Smooth muscle cell (in vitro differentiated cells): ENCODE results near the gene MED12L. TPM values are rescaled to one million over a fixed set of nuclear protein-coding genes. Genes with fewer than 3 reads are reported as not detected.
"Not testable (repeated sequence)": the region's sequence is repeated elsewhere in the genome, so short reads cannot be mapped to it uniquely, and the experiment has no call there.

Experiments
- DNase-seq: peaks from one replicate; lab custom pipeline; 2025; ENCODE audit not compliant: unreplicated experiment; lab: John Stamatoyannopoulos, UW
- H2AFZ ChIP-seq: fragments of 200-600 bp; sonication (generic); 2 replicates; pipeline ENCODE4 v1.6.0; 2016; ENCODE audit warnings: antibody characterized with exemption, low read depth, mild to moderate bottlenecking
- H3F3A ChIP-seq: fragments of 200-600 bp; sonication (generic); 2 replicates; pipeline ENCODE4 v1.6.0; 2017; ENCODE audit warnings: antibody characterized with exemption, low read depth
- H3K27ac ChIP-seq: fragments of 200-600 bp; sonication (generic); 2 replicates; pipeline ENCODE4 v1.5.1; 2016; ENCODE audit warnings: low read depth, mild to moderate bottlenecking
- H3K27me3 ChIP-seq: fragments of 200-600 bp; sonication (generic); 2 replicates; pipeline ENCODE4 v1.6.1; 2016; ENCODE audit warnings: low read depth, mild to moderate bottlenecking
- H3K36me3 ChIP-seq: fragments of 200-600 bp; sonication (generic); 2 replicates; pipeline ENCODE4 v1.5.1; 2016; ENCODE audit warnings: low read depth
- H3K4me1 ChIP-seq: fragments of 200-600 bp; sonication (generic); 2 replicates; pipeline ENCODE4 v1.5.1; 2016; ENCODE audit warnings: low read depth
- H3K4me2 ChIP-seq: fragments of 200-600 bp; sonication (generic); 2 replicates; pipeline ENCODE4 v1.6.0; 2016; ENCODE audit warnings: mild to moderate bottlenecking
- H3K4me3 ChIP-seq: fragments of 200-600 bp; sonication (generic); 2 replicates; pipeline ENCODE4 v1.5.1; 2016; ENCODE audit warnings: mild to moderate bottlenecking
- H3K79me2 ChIP-seq: fragments of 200-600 bp; sonication (generic); 2 replicates; pipeline ENCODE4 v1.6.0; 2016; ENCODE audit warnings: low read depth, mild to moderate bottlenecking
- H3K9ac ChIP-seq: fragments of 200-600 bp; sonication (generic); 2 replicates; pipeline ENCODE4 v1.6.0; 2016; ENCODE audit warnings: low read depth
- H3K9me3 ChIP-seq: fragments of 200-600 bp; sonication (generic); replicated peaks from 2 replicates; pipeline ENCODE4 v1.5.1; 2016; ENCODE audit warnings: low read depth
- H4K20me1 ChIP-seq: fragments of 200-600 bp; sonication (generic); 2 replicates; pipeline ENCODE4 v1.6.0; 2016; ENCODE audit warnings: low read depth
- CTCF ChIP-seq: fragments of 200-600 bp; sonication (generic); IDR thresholded peaks from 2 replicates; pipeline ENCODE4 v1.5.1; 2017; ENCODE audit warnings: borderline replicate concordance, mild to moderate bottlenecking, antibody characterized with exemption; ENCODE audit not compliant: insufficient read depth, poor library complexity, severe bottlenecking
- WGBS: methylation state at CpG from one replicate; pipeline ENCODE4 v1.1.7; 2016; ENCODE audit warnings: low lambda C conversion rate; 5-methylcytosine and 5-hydroxymethylcytosine counted together
- polyA plus RNA-seq: library from polyadenylated mRNA; unstranded; fragments of >200 nt; fragmentation: Nextera tagmentation; extraction: Ambion mirVana; gene quantifications from 2 replicates; pipeline ENCODE4 v1.2.1, GENCODE V29; 2016
- total RNA-seq: library from RNA; depleted of rRNA; stranded (reverse); fragments of >200 nt; gene quantifications from 2 replicates; pipeline ENCODE4 v1.2.3, GENCODE V29; 2014

MED12L gene
- total and polyA plus RNA-seq, 2 experiments from 2014 or later = 0.26 to 1.5 TPM

GRCh38 chr3:151074256-151074655, 11.2 kb upstream of the MED12L start:
- Histone ChIP-seq H4K20me1 (no peaks in the 10 kb centered on the region), H3K9ac (no peak overlapping the region), H3K36me3 (no peaks in the 10 kb centered on the region), H3K4me1 (no peaks in the 10 kb centered on the region), H3K4me3 (no peak overlapping the region), H3K9me3 (no peaks in the 10 kb centered on the region), H3F3A (no peaks in the 10 kb centered on the region), H3K27ac (no peak overlapping the region), H2AFZ (no peak overlapping the region), H3K27me3 (no peaks in the 10 kb centered on the region), H3K4me2 (no peak overlapping the region), H3K79me2 (no peaks in the 10 kb centered on the region)
- DNase-seq = no peak
- no peak for TF ChIP-seq CTCF
- WGBS = 67% methylated on average over 1 of the region's 1 CpG

- DNase-seq = no peak
- Histone ChIP-seq H3K27me3 (peaks cover 8% of the 10 kb centered on the region), H4K20me1 (no peaks in the 10 kb centered on the region), H3K9ac (no peak overlapping the region), H3K4me2 (no peak overlapping the region), H3K9me3 (no peaks in the 10 kb centered on the region), H3K79me2 (no peaks in the 10 kb centered on the region), H3K27ac (no peak overlapping the region), H3K4me1 (no peaks in the 10 kb centered on the region), H3F3A (no peaks in the 10 kb centered on the region), H2AFZ (no peak overlapping the region), H3K36me3 (no peaks in the 10 kb centered on the region), H3K4me3 (no peak overlapping the region)
- WGBS = 83% methylated on average over 3 of the region's 3 CpGs
- TF ChIP-seq CTCF = no peak
Observed at GRCh38 chr3:151075869-151076562, 9.4 kb upstream of the MED12L start.

- Histone ChIP-seq H3K27ac (no peak overlapping the region), H3K4me1 (no peaks in the 10 kb centered on the region), H4K20me1 (no peaks in the 10 kb centered on the region), H3K9ac (no peak overlapping the region), H3K36me3 (no peaks in the 10 kb centered on the region), H3K4me2 (no peak overlapping the region), H3K27me3 (peaks cover 9% of the 10 kb centered on the region), H3K9me3 (no peaks in the 10 kb centered on the region), H3K79me2 (no peaks in the 10 kb centered on the region), H3K4me3 (no peak overlapping the region), H3F3A (no peaks in the 10 kb centered on the region), H2AFZ (no peak overlapping the region)
- DNase-seq = no peak
- 89% methylated on average over 4 of the region's 4 CpGs for WGBS
- TF ChIP-seq CTCF = no peak
Observed at GRCh38 chr3:151076626-151077025, 8.8 kb upstream of the MED12L start.

- H3K27me3 ChIP-seq = peaks cover 46% of the 10 kb centered on the region
- not testable (repeated sequence) for H3K27ac ChIP-seq, H3K4me2 ChIP-seq, H3K9ac ChIP-seq, H3K4me1 ChIP-seq, H3K36me3 ChIP-seq, H3F3A ChIP-seq, H3K4me3 ChIP-seq, H3K9me3 ChIP-seq, DNase-seq, H3K79me2 ChIP-seq, H4K20me1 ChIP-seq, H2AFZ ChIP-seq
- WGBS = 100% methylated on average over 1 of the region's 1 CpG
Observed at GRCh38 chr3:151081082-151081481, 4.4 kb upstream of the MED12L start.
